ENCODE data around the gene ACTL8.

Gene ACTL8

DNA sequence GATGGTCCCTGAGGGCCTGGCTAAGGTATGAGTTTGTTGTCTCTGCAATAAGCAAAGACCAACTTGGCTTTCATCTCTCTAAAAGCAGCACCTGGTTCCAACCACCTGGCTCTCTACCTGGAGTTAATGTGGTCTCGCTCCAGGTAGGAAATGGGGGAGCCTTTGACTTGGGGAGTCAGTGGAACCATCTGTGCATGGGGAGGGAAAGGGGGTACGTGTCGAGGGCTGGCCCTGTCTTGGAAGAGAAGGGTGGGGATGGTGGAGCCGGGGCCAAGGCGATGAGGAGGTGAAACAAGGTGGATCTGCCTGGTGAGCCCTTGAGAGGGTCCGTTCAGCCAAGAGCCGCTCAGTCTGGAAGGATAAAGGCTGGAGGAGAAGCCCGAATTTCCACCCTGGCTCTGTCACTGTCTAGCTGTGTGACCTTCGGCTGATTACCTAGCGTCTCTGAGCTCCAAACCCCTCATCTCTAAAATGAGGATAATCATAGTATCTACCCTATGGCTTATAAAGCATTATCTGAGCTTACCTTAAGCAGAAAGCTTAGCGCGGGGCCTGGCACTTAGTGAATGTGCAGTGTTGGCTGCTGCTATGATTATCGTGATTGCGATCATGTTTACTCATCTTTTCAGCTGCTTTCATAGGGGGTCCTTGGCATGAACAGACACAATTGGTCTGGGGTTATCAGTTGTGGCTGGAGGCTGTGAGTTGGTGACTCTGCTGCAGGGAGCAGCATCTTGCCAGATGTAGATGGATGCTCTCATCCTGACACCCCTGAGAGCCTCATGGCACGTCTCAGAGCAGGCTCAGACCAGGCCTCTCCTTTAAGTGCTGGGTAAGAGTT is 78.7 kb downstream of the ACTL8 start:
- peaks cover 0 to 19% of the 10 kb centered on the region in 2 donors for H3K27me3 ChIP-seq (ENCODE audit: control insufficient read depth in 1 of 2, insufficient read depth in 2 of 2, low read length in 2 of 2)
- no peak overlapping the region for H3K9ac ChIP-seq (ENCODE audit: low read length)
- no peak overlapping the region for H3K27ac ChIP-seq (ENCODE audit: low read depth, low read length)
- H3K4me3 ChIP-seq (ENCODE audit: low read depth in 1 of 2, low read length in 2 of 2) = no peak overlapping the region
- no peaks in the 10 kb centered on the region for H3K36me3 ChIP-seq (ENCODE audit: insufficient read depth, low read length)
- no peaks in the 10 kb centered on the region for H3K4me1 ChIP-seq (ENCODE audit: insufficient read depth, low read length)
- H3K9me3 ChIP-seq (ENCODE audit: low read length) = no peaks in the 10 kb centered on the region

DNA sequence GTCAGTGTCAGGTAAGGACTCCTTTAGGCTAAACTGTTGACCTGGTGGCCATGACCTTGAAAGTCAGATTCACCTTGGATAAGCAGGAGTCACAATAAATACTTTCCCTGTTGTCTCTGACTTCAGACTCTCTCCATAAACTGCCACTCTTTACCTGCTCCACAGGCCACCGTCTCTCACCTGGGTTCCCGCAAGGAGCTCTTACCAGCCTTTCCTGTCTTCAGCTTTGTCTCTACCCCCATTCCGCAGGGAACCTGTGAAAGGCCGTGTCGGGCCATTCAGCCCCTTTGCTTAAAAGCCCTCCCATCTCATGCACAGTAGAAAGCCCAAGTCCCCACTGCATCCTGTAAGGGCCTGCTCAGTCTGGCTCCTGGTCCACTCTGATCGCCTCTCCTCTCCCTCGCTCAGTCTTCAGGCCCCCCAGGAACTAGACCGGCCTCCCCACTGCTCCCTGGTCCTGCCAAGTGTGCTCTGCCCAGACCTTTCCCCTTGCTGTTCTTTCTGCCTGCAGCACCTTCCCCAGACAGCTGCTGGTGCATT is 79.5 kb downstream of the ACTL8 start:
- H3K9ac ChIP-seq (ENCODE audit: low read length) = no peak overlapping the region
- no peaks in the 10 kb centered on the region for H3K4me1 ChIP-seq (ENCODE audit: insufficient read depth, low read length)
- no peaks in the 10 kb centered on the region for H3K9me3 ChIP-seq (ENCODE audit: low read length)
- H3K36me3 ChIP-seq (ENCODE audit: insufficient read depth, low read length) = no peaks in the 10 kb centered on the region
- no peak overlapping the region for H3K4me3 ChIP-seq (ENCODE audit: low read depth in 1 of 2, low read length in 2 of 2)
- no peak overlapping the region for H3K27ac ChIP-seq (ENCODE audit: low read depth, low read length)
- peaks cover 0 to 19% of the 10 kb centered on the region in 2 donors for H3K27me3 ChIP-seq (ENCODE audit: control insufficient read depth in 1 of 2, insufficient read depth in 2 of 2, low read length in 2 of 2)

DNA sequence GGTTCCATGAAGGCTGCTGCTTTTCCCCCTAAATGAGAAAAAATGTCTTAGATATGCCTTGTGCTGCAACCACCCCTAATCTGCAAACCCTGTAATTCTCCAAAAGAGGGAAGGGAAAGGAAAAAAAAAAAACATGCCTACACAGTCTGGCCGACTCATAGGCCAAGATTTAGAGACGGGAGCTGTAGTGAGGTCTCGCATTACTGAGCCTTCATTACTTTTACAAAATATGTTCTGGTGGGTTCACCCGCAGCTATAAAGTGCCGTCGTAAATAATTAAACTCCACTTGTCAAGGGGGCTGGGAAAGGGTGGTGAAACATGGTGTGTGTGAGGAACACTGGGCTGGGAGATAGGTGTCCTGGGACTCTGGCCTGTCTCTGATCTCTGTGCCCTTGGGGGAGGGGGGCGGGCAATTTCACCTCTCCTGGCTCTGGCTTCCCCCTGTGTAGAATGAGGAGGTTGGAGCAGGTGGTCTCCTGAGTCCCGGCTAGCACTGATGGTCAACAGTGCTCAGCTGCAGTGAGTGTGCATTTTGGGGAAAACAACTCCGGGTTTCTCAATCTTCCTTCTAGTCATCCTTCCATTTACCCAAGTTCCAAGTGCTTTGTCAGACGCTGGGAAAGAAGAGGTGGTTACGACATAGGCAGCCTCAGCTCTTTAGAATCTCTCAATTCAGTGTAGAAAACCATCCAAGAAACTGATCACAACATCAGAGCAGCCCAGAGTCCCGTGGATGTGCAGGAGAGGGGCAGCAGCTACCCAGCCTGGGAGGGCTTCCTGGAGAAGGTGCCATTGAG is 82.3 kb downstream of the ACTL8 start:
- Histone ChIP-seq H3K36me3 (ENCODE audit: insufficient read depth, low read length) (no peaks in the 10 kb centered on the region), H3K4me3 (ENCODE audit: low read depth in 1 of 2, low read length in 2 of 2) (no peak overlapping the region), H3K27me3 (ENCODE audit: control insufficient read depth in 1 of 2, insufficient read depth in 2 of 2, low read length in 2 of 2) (peaks cover 0 to 18% of the 10 kb centered on the region in 2 donors)

DNA sequence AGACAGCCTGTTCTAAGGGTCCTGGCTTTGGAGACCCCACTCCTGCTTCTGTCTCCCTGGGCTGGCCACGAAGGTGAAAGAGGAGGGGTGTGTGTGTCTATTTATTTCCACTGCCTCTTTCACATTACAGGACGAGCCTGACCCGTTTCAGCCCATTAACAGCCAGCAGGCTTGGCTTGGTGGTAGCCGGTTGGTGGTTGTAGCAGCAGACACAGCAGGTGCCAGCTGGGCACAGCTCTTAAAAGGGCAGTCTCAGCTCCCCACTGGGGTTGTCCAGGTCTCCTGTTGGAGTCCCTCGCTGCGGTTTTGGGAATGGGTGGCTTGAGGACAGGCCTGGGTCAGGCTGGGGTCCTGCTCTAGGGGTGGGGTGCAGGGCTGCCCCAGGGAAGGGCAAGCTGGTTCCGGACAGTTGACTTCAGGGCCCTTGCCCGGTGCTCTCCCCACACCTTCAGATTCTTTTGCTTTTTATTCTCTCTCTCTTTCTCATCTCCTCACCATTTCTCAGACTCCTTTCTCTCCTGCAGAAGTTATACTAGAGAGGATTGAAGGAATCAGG is 84.6 kb downstream of the ACTL8 start:
- Histone ChIP-seq H3K9ac (ENCODE audit: low read length) (no peak overlapping the region), H3K27ac (ENCODE audit: low read depth, low read length) (no peak overlapping the region), H3K9me3 (ENCODE audit: low read length) (no peaks in the 10 kb centered on the region), H3K4me1 (ENCODE audit: insufficient read depth, low read length) (no peaks in the 10 kb centered on the region), H3K36me3 (ENCODE audit: insufficient read depth, low read length) (no peaks in the 10 kb centered on the region), H3K4me3 (ENCODE audit: low read depth in 1 of 2, low read length in 2 of 2) (no peak overlapping the region), H3K27me3 (ENCODE audit: control insufficient read depth in 1 of 2, insufficient read depth in 2 of 2, low read length in 2 of 2) (peaks cover 0 to 27% of the 10 kb centered on the region in 2 donors)

More for the DNA sequence above, 82.3 kb downstream of the ACTL8 start:
- no peaks in the 10 kb centered on the region for H3K4me1 ChIP-seq (ENCODE audit: insufficient read depth, low read length)
- no peak overlapping the region for H3K9ac ChIP-seq (ENCODE audit: low read length)
- H3K27ac ChIP-seq (ENCODE audit: low read depth, low read length) = no peak overlapping the region
- no peaks in the 10 kb centered on the region for H3K9me3 ChIP-seq (ENCODE audit: low read length)

DNA sequence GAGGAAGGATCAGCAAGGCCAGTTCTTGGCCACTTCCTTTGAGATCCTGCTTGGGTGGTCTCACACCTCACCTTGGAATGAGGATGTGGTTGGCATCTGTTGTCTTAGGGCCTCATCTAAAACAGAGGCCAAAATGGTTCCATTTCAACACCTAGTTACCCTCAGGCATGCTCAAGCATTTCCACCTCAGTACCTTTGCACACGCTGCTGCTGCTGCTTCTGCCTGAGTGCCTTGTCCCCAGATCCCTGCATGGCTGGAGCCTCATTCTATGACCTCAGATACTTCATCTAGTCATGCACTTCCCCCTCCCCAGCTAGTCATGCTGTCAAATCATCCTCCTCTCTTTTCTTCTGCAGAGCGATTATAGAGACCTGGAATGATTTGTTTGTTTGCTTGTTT is 86.8 kb downstream of the ACTL8 start:
- Histone ChIP-seq H3K27me3 (ENCODE audit: control insufficient read depth in 1 of 2, insufficient read depth in 2 of 2, low read length in 2 of 2) (peaks cover 0 to 35% of the 10 kb centered on the region in 2 donors), H3K27ac (ENCODE audit: low read depth, low read length) (no peak overlapping the region), H3K36me3 (ENCODE audit: insufficient read depth, low read length) (no peaks in the 10 kb centered on the region), H3K4me1 (ENCODE audit: insufficient read depth, low read length) (no peaks in the 10 kb centered on the region), H3K9me3 (ENCODE audit: low read length) (no peaks in the 10 kb centered on the region), H3K9ac (ENCODE audit: low read length) (no peak overlapping the region), H3K4me3 (ENCODE audit: low read depth in 1 of 2, low read length in 2 of 2) (no peak overlapping the region)

DNA sequence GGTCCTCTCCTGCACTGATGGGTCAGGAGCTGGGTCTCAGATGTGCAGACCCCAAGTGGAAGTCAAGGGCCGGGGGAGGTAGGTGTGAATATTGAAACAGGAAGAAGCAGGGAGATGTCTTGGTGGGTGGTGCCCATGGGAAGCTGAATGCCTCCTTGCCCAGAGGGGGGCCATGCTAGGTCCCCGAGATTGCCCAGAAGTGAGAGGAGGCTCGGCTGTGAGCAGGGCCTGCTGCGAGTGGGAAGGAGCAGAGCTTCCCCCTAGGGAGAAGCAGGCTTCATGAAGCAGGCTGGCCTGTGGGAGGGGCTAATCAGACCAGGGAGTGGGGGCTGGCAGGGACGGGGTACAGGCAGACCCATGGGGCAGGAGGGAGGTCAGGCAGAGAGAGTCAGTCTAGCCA is 87.6 kb downstream of the ACTL8 start:
- peaks cover 0 to 35% of the 10 kb centered on the region in 2 donors for H3K27me3 ChIP-seq (ENCODE audit: control insufficient read depth in 1 of 2, insufficient read depth in 2 of 2, low read length in 2 of 2)
- no peak overlapping the region for H3K9ac ChIP-seq (ENCODE audit: low read length)

DNA sequence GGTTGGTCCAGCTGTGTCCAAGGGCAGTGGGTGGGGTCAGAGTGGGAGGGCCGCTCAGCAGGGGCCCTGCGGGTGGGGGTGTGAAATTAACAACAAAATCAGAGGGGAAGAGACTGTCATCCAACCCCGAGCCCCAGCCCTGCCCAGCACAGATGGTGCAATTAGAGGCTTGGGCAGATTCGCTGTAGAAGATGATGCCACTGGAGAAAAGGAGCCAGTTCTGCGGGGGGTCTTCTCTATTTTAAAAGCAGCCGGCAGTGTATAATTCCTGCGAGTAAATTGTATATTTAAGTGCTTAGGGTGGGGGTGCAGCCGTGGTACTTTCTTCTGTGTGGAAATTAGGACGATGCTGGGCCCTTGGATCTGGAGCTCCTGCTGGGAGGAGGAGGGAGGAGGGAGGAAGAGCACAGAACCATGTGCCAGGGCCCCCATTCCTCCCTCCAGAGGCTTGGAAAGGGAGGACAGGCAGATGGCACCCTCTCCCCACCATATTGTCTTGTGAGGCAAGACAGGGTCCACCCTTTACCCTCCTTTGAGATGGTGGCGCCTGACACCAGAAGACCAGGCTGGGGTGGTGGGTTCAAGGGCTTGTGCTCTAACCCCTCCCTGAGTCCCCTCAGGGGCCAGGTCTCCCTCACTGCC is 89.2 kb downstream of the ACTL8 start:
- Histone ChIP-seq H3K27ac (ENCODE audit: low read depth, low read length) (no peak overlapping the region), H3K4me1 (ENCODE audit: insufficient read depth, low read length) (no peaks in the 10 kb centered on the region), H3K4me3 (ENCODE audit: low read depth in 1 of 2, low read length in 2 of 2) (no peak overlapping the region), H3K27me3 (ENCODE audit: control insufficient read depth in 1 of 2, insufficient read depth in 2 of 2, low read length in 2 of 2) (peaks cover 0 to 35% of the 10 kb centered on the region in 2 donors), H3K9ac (ENCODE audit: low read length) (no peak overlapping the region), H3K9me3 (ENCODE audit: low read length) (no peaks in the 10 kb centered on the region), H3K36me3 (ENCODE audit: insufficient read depth, low read length) (no peaks in the 10 kb centered on the region)

More for the DNA sequence above, 87.6 kb downstream of the ACTL8 start:
- Histone ChIP-seq H3K4me1 (ENCODE audit: insufficient read depth, low read length) (no peaks in the 10 kb centered on the region), H3K9me3 (ENCODE audit: low read length) (no peaks in the 10 kb centered on the region), H3K27ac (ENCODE audit: low read depth, low read length) (no peak overlapping the region), H3K36me3 (ENCODE audit: insufficient read depth, low read length) (no peaks in the 10 kb centered on the region), H3K4me3 (ENCODE audit: low read depth in 1 of 2, low read length in 2 of 2) (no peak overlapping the region)

DNA sequence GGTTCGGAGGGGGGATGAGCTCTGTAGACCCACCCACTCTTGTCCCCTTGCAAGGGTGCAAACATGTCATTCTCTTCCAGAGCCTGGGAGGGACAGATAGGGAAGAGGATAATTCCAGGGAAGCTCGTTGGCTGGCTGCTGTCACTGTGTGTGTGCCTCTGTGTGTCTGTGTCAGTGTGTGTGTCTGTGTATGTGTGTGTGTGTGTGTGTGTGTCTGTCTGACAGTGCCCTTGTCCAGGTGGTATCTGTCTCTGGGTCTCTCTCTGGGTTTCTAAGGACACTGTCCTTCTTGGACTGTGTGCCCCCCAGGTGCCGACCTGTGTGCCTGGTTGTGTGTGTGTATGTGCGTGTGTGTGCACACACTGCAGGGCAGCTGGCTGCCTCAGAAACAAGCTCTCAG is 90.5 kb downstream of the ACTL8 start:
- Histone ChIP-seq H3K4me3 (ENCODE audit: low read depth in 1 of 2, low read length in 2 of 2) (no peak overlapping the region), H3K9me3 (ENCODE audit: low read length) (no peaks in the 10 kb centered on the region), H3K9ac (ENCODE audit: low read length) (no peak overlapping the region), H3K4me1 (ENCODE audit: insufficient read depth, low read length) (no peaks in the 10 kb centered on the region), H3K27me3 (ENCODE audit: control insufficient read depth in 1 of 2, insufficient read depth in 2 of 2, low read length in 2 of 2) (peaks cover 0 to 35% of the 10 kb centered on the region in 2 donors), H3K27ac (ENCODE audit: low read depth, low read length) (no peak overlapping the region), H3K36me3 (ENCODE audit: insufficient read depth, low read length) (no peaks in the 10 kb centered on the region)

DNA sequence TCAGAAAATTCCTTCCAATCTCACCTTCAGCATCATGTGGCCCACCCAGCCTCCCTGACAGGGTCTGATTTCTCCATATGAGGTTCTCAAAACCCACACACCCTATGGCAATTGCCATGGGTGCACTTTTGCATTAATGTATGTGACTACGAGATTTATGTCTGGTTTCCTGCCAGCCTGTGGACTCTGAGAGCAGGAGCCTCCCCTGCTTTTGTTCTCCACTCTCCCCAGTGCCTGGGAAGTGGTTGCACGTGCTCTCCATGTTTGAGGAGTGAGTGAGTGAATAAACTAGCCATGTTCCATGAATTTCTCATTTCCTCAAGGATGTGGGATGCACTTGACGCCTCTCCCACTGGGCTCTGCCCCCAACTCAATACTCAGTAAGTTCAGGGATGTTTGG is 91.2 kb downstream of the ACTL8 start:
- no peaks in the 10 kb centered on the region for H3K36me3 ChIP-seq (ENCODE audit: insufficient read depth, low read length)
- no peak overlapping the region for H3K27ac ChIP-seq (ENCODE audit: low read depth, low read length)
- H3K4me3 ChIP-seq (ENCODE audit: low read depth in 1 of 2, low read length in 2 of 2) = no peak overlapping the region
- no peaks in the 10 kb centered on the region for H3K9me3 ChIP-seq (ENCODE audit: low read length)
- no peak overlapping the region for H3K9ac ChIP-seq (ENCODE audit: low read length)
- no peaks in the 10 kb centered on the region for H3K4me1 ChIP-seq (ENCODE audit: insufficient read depth, low read length)
- peaks cover 0 to 35% of the 10 kb centered on the region in 2 donors for H3K27me3 ChIP-seq (ENCODE audit: control insufficient read depth in 1 of 2, insufficient read depth in 2 of 2, low read length in 2 of 2)

DNA sequence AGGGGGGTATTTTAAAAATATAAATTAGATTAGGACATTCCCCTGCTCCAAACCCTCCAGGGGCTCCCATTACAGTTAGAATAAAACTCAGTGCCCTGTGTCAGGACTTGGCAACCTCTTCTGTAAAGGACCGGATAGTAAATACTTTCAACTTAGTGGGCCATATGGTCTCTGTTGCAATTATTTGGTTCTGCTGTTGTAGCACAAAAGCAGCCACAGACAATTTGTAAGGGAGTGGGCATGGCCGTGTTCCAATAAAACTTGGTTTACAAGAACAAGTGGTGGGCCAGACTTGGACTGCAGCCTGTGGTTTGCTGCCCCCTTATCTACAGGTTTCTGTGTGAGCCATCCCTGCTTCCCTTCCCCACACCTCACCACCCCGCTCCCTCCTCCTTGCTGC is 92.0 kb downstream of the ACTL8 start:
- no peak overlapping the region for H3K4me3 ChIP-seq (ENCODE audit: low read depth in 1 of 2, low read length in 2 of 2)
- no peak overlapping the region for H3K27ac ChIP-seq (ENCODE audit: low read depth, low read length)
- H3K4me1 ChIP-seq (ENCODE audit: insufficient read depth, low read length) = no peaks in the 10 kb centered on the region
- no peaks in the 10 kb centered on the region for H3K36me3 ChIP-seq (ENCODE audit: insufficient read depth, low read length)
- no peak overlapping the region for H3K9ac ChIP-seq (ENCODE audit: low read length)
- peaks cover 0 to 35% of the 10 kb centered on the region in 2 donors for H3K27me3 ChIP-seq (ENCODE audit: control insufficient read depth in 1 of 2, insufficient read depth in 2 of 2, low read length in 2 of 2)
- no peaks in the 10 kb centered on the region for H3K9me3 ChIP-seq (ENCODE audit: low read length)

DNA sequence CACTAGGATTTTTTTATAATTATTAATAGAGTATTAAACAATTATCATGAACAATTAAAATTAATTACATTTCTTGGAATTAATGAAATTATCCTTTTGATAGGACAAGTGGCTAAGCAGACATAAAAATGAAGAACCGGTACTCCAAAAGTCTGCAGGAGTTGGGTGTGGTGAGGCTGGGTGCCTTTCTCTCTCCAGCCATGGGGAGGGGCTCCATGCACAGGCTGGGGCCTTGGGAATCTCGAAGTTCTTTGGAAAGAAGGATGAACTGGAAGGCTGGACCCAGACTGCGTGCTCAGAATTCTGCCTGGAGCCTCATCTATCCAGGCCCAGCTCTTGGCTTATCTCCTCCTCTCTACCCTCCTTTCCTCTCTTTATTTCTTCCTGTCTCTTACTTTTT is 94.1 kb downstream of the ACTL8 start:
- Histone ChIP-seq H3K27ac (ENCODE audit: low read depth, low read length) (no peak overlapping the region), H3K27me3 (ENCODE audit: control insufficient read depth in 1 of 2, insufficient read depth in 2 of 2, low read length in 2 of 2) (peaks cover 0 to 14% of the 10 kb centered on the region in 2 donors), H3K4me1 (ENCODE audit: insufficient read depth, low read length) (no peaks in the 10 kb centered on the region), H3K9me3 (ENCODE audit: low read length) (no peaks in the 10 kb centered on the region), H3K4me3 (ENCODE audit: low read depth in 1 of 2, low read length in 2 of 2) (no peak overlapping the region), H3K9ac (ENCODE audit: low read length) (no peak overlapping the region), H3K36me3 (ENCODE audit: insufficient read depth, low read length) (no peaks in the 10 kb centered on the region)
